Testis (tissue), 3 donors: ENCODE measurements around the gene SEC62. TPM values are rescaled to one million over a fixed set of nuclear protein-coding genes. Genes with fewer than 3 reads are reported as not detected.
A peak's percentile ranks its signal among the peaks of the same experiment; 100 is the strongest.
"Not testable (repeated sequence)": the region's sequence is repeated elsewhere in the genome, so short reads cannot be mapped to it uniquely, and the experiment has no call there.

Source experiments
- DNase-seq: peaks from one replicate; pipeline ENCODE4 v3.0.0-alpha.2; 2019
- H3K27ac ChIP-seq, 2 donors: fragments of 200-600 bp; sonication (generic); one replicate each; pipeline ENCODE4 v1.5.1; 2019
- H3K27me3 ChIP-seq: fragments of 200-600 bp; sonication (generic); one replicate; pipeline ENCODE4 v1.5.1; 2019
- H3K36me3 ChIP-seq: fragments of 200-600 bp; sonication (generic); one replicate; pipeline ENCODE4 v1.5.1; 2017; ENCODE audit warnings: low read depth; ENCODE audit errors: missing control alignments
- H3K4me1 ChIP-seq: fragments of 200-600 bp; sonication (generic); one replicate; pipeline ENCODE4 v1.5.1; 2019
- H3K4me3 ChIP-seq, 2 donors: fragments of 200-600 bp; sonication (generic); one replicate each; pipeline ENCODE4 v1.5.1; 2017 to 2019
- H3K9me3 ChIP-seq: fragments of 200-600 bp; sonication (generic); one replicate; pipeline ENCODE4 v1.5.1; 2017
- POLR2A ChIP-seq: fragments of 450-650 bp; IDR thresholded peaks from one replicate; pipeline ENCODE4 v1.6.1; 2017; ENCODE audit warnings: antibody characterized with exemption, mild to moderate bottlenecking, moderate library complexity
- WGBS, 2 donors: methylation state at CpG; one replicate each; pipeline ENCODE4 v1.1.5; 2018; 5-methylcytosine and 5-hydroxymethylcytosine counted together
- intact Hi-C: fragments of 100-400 bp; cut with DNase I; formaldehyde crosslinking; loops from one replicate; pipeline ENCODE4 v1.15.1; 2023; ENCODE audit warnings: low total_unique reads
- polyA plus RNA-seq: library from polyadenylated mRNA; stranded (reverse); fragments of 350-450 nt; fragmentation: Illumina TruSeq; extraction: RNeasy Lipid Tissue Mini Kit (QIAGEN cat#74804); gene quantifications from one replicate; pipeline ENCODE4 v1.2.3, GENCODE V29; 2014; ENCODE audit warnings: low read depth, low replicate concordance; ENCODE audit not compliant: insufficient read depth
- total RNA-seq, 2 donors: library from RNA; depleted of rRNA; stranded (reverse); fragments of >200 nt; gene quantifications; one replicate each; pipeline ENCODE4 v1.2.3, GENCODE V29; 2016
- TF ChIP-seq, protein P1 (sequence below), 3 experiments: fragments of 450-650 bp in 2 of 3; fragments of 200-600 bp in 1 of 3; sonication (generic) in 1 of 3; IDR thresholded peaks; one replicate each; pipeline ENCODE4 v1.5.1; 2016 to 2019; ENCODE audit warnings: antibody characterized with exemption in 3 of 3, mild to moderate bottlenecking in 2 of 3, moderate library complexity in 1 of 3

Gene SEC62
- total and polyA plus RNA-seq, 3 donors from 2014 or later: 23.2 to 45.1 (median 44.7) TPM

DNA sequence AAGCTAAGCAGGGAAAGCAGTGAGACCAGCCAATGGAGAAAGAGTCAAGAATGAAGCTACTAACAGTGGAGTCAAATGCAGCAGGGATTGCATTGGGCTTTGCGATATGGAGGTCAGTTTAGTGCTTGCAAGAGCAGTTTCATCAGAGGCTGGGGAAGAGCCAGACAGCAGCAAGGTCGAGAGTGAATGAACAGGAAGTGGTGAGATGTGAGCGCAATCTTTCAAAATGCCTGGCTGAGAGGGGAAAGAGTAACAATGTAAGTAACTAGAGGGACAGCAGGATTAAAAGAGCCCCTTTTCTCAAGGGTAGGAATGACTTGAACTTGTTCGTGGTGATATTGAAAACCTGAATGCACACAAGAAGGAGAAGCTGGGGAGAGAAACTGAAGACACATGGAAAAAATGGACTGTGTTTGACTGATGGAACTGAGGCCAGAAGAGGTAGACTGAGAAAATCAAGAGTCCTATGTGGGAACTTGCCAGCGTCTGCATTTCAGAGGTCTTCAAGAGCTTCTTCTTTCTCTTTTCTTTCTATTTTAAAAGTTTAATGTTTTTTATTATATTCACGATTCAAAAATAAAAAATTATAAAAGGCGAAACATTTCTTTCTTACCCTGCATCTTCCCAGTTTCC lies 40.5 kb downstream of the SEC62 start:
- Histone ChIP-seq H3K27me3 (no peaks in the 10 kb centered on the region), H3K4me1 (no peaks in the 10 kb centered on the region), H3K27ac (no peak overlapping the region), H3K4me3 (no peak overlapping the region), H3K36me3 (no peaks in the 10 kb centered on the region), H3K9me3 (no peaks in the 10 kb centered on the region)
- intact Hi-C loops: no loop called here
- peak; percentile 47 for DNase-seq
- 57 to 66% methylated on average over 7 of the region's 7 CpGs for WGBS, 2 donors
- no peak for TF ChIP-seq POLR2A
- TF ChIP-seq, protein P1, sequence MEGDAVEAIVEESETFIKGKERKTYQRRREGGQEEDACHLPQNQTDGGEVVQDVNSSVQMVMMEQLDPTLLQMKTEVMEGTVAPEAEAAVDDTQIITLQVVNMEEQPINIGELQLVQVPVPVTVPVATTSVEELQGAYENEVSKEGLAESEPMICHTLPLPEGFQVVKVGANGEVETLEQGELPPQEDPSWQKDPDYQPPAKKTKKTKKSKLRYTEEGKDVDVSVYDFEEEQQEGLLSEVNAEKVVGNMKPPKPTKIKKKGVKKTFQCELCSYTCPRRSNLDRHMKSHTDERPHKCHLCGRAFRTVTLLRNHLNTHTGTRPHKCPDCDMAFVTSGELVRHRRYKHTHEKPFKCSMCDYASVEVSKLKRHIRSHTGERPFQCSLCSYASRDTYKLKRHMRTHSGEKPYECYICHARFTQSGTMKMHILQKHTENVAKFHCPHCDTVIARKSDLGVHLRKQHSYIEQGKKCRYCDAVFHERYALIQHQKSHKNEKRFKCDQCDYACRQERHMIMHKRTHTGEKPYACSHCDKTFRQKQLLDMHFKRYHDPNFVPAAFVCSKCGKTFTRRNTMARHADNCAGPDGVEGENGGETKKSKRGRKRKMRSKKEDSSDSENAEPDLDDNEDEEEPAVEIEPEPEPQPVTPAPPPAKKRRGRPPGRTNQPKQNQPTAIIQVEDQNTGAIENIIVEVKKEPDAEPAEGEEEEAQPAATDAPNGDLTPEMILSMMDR (IDR thresholded peaks at IDR 0.05): no peak

DNA sequence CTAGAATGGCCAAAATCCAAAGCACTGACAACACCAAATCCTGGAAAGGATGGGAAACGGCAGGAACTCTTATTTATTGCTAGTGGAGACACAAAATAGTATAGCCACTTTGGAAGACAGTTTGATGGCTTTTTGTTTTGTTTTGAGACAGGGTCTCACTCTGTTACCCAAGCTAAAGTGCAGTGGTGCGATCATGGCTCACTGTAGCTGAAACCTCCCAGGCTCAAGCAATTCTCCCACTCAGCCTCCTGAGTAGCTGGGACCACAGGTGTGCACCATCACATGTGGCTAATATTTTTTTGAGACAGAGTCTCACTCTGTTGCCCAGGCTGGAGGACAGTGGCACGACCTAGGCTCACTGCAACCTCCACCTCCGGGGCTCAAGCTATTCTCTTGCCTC lies 43.9 kb downstream of the SEC62 start:
- no peak for TF ChIP-seq POLR2A
- TF ChIP-seq, protein P1 (IDR thresholded peaks at IDR 0.05): no peak
- Histone ChIP-seq H3K27me3 (no peaks in the 10 kb centered on the region), H3K4me3 (no peak overlapping the region), H3K36me3 (no peaks in the 10 kb centered on the region), H3K4me1 (no peaks in the 10 kb centered on the region), H3K9me3 (no peaks in the 10 kb centered on the region), H3K27ac (no peak overlapping the region)
- intact Hi-C loops: no loop called here
- no peak for DNase-seq
- 85 to 91% methylated on average over 4 of the region's 4 CpGs for WGBS, 2 donors

DNA sequence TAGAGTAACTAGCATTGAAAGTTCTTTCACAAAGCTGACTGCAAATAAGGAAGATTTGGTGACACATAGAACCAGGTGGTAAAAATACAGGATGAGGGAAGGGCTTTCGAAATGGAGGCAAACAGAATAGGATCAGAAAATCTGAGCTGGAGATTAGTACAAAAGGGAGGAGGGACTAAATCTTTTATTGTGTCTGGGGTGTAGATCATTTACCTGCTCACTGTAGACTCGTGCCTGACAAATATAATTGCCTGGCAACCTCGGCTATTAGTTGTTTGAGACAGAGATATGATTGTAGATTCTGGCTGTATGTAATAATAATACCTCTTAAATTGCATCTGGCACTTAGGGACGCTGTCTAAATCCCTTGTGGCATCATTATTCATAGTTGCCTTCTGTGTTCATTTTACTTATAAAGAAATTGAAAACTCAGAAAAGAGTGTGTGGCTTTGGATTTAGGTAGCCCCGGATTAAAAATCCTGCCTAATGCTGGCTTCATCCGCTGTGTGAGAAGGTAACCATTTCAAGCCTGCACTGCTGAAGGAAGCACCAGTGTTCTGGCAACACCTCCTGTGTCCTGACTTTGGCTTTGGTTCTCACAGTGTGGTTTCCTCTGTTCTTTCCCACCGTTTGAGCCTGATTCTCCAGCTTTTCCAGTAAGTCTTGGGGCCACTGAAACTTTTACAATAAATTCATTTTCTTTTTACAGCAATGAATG lies 46.2 kb downstream of the SEC62 start:
- WGBS, 2 donors: 66% methylated on average over 7 of the region's 7 CpGs
- intact Hi-C loops: no loop called here
- Histone ChIP-seq H3K9me3 (no peaks in the 10 kb centered on the region), H3K27me3 (no peaks in the 10 kb centered on the region), H3K27ac (no peak overlapping the region), H3K4me3 (no peak overlapping the region), H3K36me3 (no peaks in the 10 kb centered on the region), H3K4me1 (no peaks in the 10 kb centered on the region)
- no peak for DNase-seq
- TF ChIP-seq, protein P1 (IDR thresholded peaks at IDR 0.05): no peak
- no peak for TF ChIP-seq POLR2A

DNA sequence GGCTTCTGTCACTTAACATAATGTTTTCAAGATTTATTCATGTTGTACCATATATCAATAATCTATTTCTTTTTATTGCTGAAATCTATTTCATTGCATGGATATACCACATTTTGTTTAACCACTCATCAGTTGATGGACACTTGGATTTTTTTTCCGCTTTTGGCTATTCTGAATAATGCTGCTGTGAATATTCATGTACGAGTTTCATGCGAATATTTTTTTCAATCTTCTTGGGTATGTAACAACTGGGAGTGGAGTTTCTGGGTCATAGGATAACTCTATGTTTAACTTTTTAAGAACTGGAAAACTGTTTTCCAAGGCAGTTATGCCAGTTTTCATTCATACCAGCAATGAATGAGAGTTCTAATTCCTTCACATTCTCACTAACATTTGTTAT lies 49.5 kb downstream of the SEC62 start:
- Histone ChIP-seq H3K4me1 (no peaks in the 10 kb centered on the region), H3K4me3 (no peak overlapping the region), H3K27me3 (no peaks in the 10 kb centered on the region), H3K36me3 (no peaks in the 10 kb centered on the region), H3K9me3 (no peaks in the 10 kb centered on the region), H3K27ac (no peak overlapping the region)
- TF ChIP-seq, protein P1 (IDR thresholded peaks at IDR 0.05): no peak
- TF ChIP-seq POLR2A: no peak
- 80 to 85% methylated on average over 3 of the region's 3 CpGs for WGBS, 2 donors
- DNase-seq: no peak
- intact Hi-C loops: no loop called here

DNA sequence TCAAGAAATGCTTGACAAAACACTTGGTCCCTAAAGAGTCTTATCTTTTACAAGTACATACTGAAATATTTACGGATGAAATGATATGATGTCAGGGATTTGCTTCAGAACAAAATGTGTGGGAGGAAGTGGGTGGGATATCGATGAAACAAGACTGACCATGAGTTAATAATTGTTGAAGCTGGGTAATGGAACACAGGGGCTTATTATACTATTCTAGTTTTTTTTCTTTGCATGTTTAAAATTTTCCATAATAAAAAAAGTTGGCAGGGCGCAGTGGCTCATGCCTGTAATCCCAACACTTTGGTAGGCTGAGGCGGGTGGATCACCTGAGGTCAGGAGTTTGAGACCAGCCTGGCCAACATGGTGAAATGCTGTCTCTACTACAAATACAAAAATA lies 52.7 kb downstream of the SEC62 start:
- H3K27me3 ChIP-seq, intact Hi-C loops, H3K4me3 ChIP-seq, H3K4me1 ChIP-seq, H3K36me3 ChIP-seq, H3K9me3 ChIP-seq, DNase-seq, H3K27ac ChIP-seq: not testable (repeated sequence)
- 64 to 71% methylated on average over 4 of the region's 4 CpGs for WGBS, 2 donors
